HepG2 (cell line): ENCODE data around the gene GRAMD1A. TPM values are rescaled to one million over a fixed set of nuclear protein-coding genes. Genes with fewer than 3 reads are reported as not detected.

Experiments used
- ATAC-seq: fragments of 200-7000 bp; cut with Tn5 transposase; 3 replicates; pipeline ENCODE4 v1.9.1; 2020; ENCODE audit warnings: mild to moderate bottlenecking, moderate library complexity
- BruUV-seq: library from RNA; stranded (reverse); fragments of 400-500 nt; replicated peaks from 2 replicates; lab custom pipeline; 2021; lab: Mats Ljungman, UMichigan
- CTCF ChIA-PET: fragments of 300-600 bp; formaldehyde crosslinking; extraction: SDS; loops from one replicate; lab custom pipeline; 2021; ENCODE audit warnings: low total read pairs, inconsistent platforms, low intra/inter-chr PET ratio; lab: Yijun Ruan, JAX
- POLR2A ChIA-PET: fragments of 350-600 bp; sonication (Branson Sonifier 250); formaldehyde crosslinking; loops from one replicate; lab custom pipeline; 2020; ENCODE audit warnings: antibody characterized with exemption, inconsistent platforms; lab: Yijun Ruan, JAX
- DNase-seq: peaks from one replicate; pipeline ENCODE4 v3.0.0-alpha.2; 2015; ENCODE audit warnings: low spot score
- FAIRE-seq: peaks from 3 replicates; lab custom pipeline; 2011; peaks lifted over from hg19 to GRCh38; lab: Jason Lieb, UNC
- H2AFZ ChIP-seq: one replicate; pipeline ENCODE4 v1.6.1; 2011; ENCODE audit warnings: low read length, inconsistent platforms
- H3K27ac ChIP-seq: fragments of 300-600 bp; 3 replicates; pipeline ENCODE4 v1.8.0; 2011; ENCODE audit warnings: mixed run types, mild to moderate bottlenecking, mixed read lengths, low read length, inconsistent platforms; ENCODE audit not compliant: insufficient read depth; ENCODE audit errors: extremely low read length
- H3K27me3 ChIP-seq, 2 experiments: fragments of 200-600 bp in 1 of 2; 2 replicates in 1 of 2; 3 replicates in 1 of 2; pipeline versions ENCODE4 v1.6.0 to v1.8.0; 2011; ENCODE audit warnings: low read length in 2 of 2, mild to moderate bottlenecking in 2 of 2, moderate library complexity in 2 of 2, inconsistent platforms in 1 of 2; ENCODE audit not compliant: insufficient read depth in 2 of 2, control insufficient read depth in 1 of 2
- H3K36me3 ChIP-seq, 2 experiments: fragments of 200-600 bp in 1 of 2; replicated peaks in 1 of 2; 2 replicates in 1 of 2; 3 replicates in 1 of 2; pipeline versions ENCODE4 v1.5.1 to v1.8.0; 2011; ENCODE audit warnings: low read length in 2 of 2, inconsistent platforms in 1 of 2; ENCODE audit not compliant: insufficient read depth in 2 of 2, control insufficient read depth in 1 of 2
- H3K4me1 ChIP-seq: 2 replicates; pipeline ENCODE4 v1.5.1; 2012; ENCODE audit warnings: low read length, inconsistent platforms; ENCODE audit not compliant: insufficient read depth
- H3K4me2 ChIP-seq: 2 replicates; pipeline ENCODE4 v1.6.0; 2011; ENCODE audit warnings: low read depth, low read length, inconsistent platforms
- H3K4me3 ChIP-seq, 3 experiments: fragments of 200-600 bp in 1 of 3; sonication (generic), shearing (Covaris generic) in 1 of 3; replicated peaks in 1 of 3; 2 replicates each; pipeline ENCODE4 v1.5.1; 2011 to 2016; ENCODE audit warnings: low read length in 3 of 3, inconsistent platforms in 2 of 3, low read depth in 2 of 3, mild to moderate bottlenecking in 2 of 3, control low read depth in 1 of 3, mixed read lengths in 1 of 3; ENCODE audit not compliant: insufficient read depth in 1 of 3
- H3K79me2 ChIP-seq: one replicate; pipeline ENCODE4 v1.6.1; 2011; ENCODE audit warnings: low read length, inconsistent platforms; ENCODE audit not compliant: insufficient read depth
- H3K9ac ChIP-seq: 2 replicates; pipeline ENCODE4 v1.6.0; 2011; ENCODE audit warnings: mild to moderate bottlenecking, low read depth, low read length, inconsistent platforms; ENCODE audit not compliant: insufficient read depth
- H3K9me3 ChIP-seq: 2 replicates; pipeline ENCODE4 v1.5.1; 2012; ENCODE audit warnings: mild to moderate bottlenecking, low read length
- H4K20me1 ChIP-seq: 2 replicates; pipeline ENCODE4 v1.6.0; 2011; ENCODE audit warnings: inconsistent platforms, mild to moderate bottlenecking, low read length, moderate library complexity; ENCODE audit not compliant: insufficient read depth
- CERS6 ChIP-seq: sonication (generic); formaldehyde crosslinking; IDR thresholded peaks from 2 replicates; pipeline ENCODE4 v1.5.0; 2020; ENCODE audit warnings: missing genetic modification reagents
- EHMT2 ChIP-seq: fragments of 200-600 bp; sonication (generic); IDR thresholded peaks from 2 replicates; pipeline ENCODE4 v1.7.0; 2017; ENCODE audit warnings: antibody characterized with exemption, low read depth, low read length, borderline replicate concordance
- HBP1 ChIP-seq: IDR thresholded peaks from 2 replicates; pipeline ENCODE4 v1.6.1; 2016; ENCODE audit warnings: low read depth, control low read depth
- HHEX ChIP-seq: IDR thresholded peaks from 2 replicates; pipeline ENCODE4 v1.6.1; 2016; ENCODE audit warnings: control low read depth
- HOXD1 ChIP-seq: sonication (generic); formaldehyde crosslinking; IDR thresholded peaks from 2 replicates; pipeline ENCODE4 v1.5.0; 2020; ENCODE audit warnings: missing genetic modification reagents
- MAFF ChIP-seq: IDR thresholded peaks from 2 replicates; pipeline ENCODE4 v1.6.1; 2011; ENCODE audit warnings: low read depth, low read length, improper control_type of control experiment
- SKIL ChIP-seq: sonication (generic); formaldehyde crosslinking; IDR thresholded peaks from 2 replicates; pipeline ENCODE4 v1.8.0; 2022; ENCODE audit warnings: missing genetic modification reagents, mild to moderate bottlenecking, moderate library complexity, borderline replicate concordance
- THAP8 ChIP-seq: sonication (generic); formaldehyde crosslinking; IDR thresholded peaks from 2 replicates; pipeline ENCODE4 v1.5.1; 2020; ENCODE audit warnings: missing genetic modification reagents, mild to moderate bottlenecking, borderline replicate concordance
- ZNF484 ChIP-seq: sonication (generic); formaldehyde crosslinking; IDR thresholded peaks from 2 replicates; pipeline ENCODE4 v1.5.1; 2020; ENCODE audit warnings: mild to moderate bottlenecking, low read depth, missing genetic modification reagents, borderline replicate concordance
- ZNF530 ChIP-seq: sonication (generic); formaldehyde crosslinking; IDR thresholded peaks from 2 replicates; pipeline ENCODE4 v1.5.0; 2020; ENCODE audit warnings: low read depth, mild to moderate bottlenecking, missing genetic modification reagents
- ZNF609 ChIP-seq: sonication (generic); formaldehyde crosslinking; IDR thresholded peaks from 2 replicates; pipeline ENCODE4 v1.4.0; 2020; ENCODE audit warnings: mild to moderate bottlenecking, missing genetic modification reagents, borderline replicate concordance
- WGBS: methylation state at CpG from one replicate; pipeline ENCODE4 v1.1.6; 2017; ENCODE audit warnings: low lambda C conversion rate; 5-methylcytosine and 5-hydroxymethylcytosine counted together
- in situ Hi-C: cut with HindIII; loops from 2 replicates; pipeline ENCODE4 v1.10.0; 2017; ENCODE audit warnings: low pct_unique_long_range_greater_than_20kb; ENCODE audit not compliant: extremely low pct_ligation_motif_present
- intact Hi-C: fragments of 100-400 bp; cut with micrococcal nuclease; formaldehyde crosslinking; loops from one replicate; pipeline ENCODE4 v1.10.0; 2022; ENCODE audit not compliant: unreplicated experiment
- polyA plus RNA-seq, 8 experiments: library from polyadenylated mRNA; depleted of rRNA in 3 of 8; stranded (reverse) in 7 of 8; unstranded in 1 of 8; fragments of >200 nt; fragmentation: Illumina TruSeq in 4 of 8; extraction: Trizol in 4 of 8; gene quantifications; 2 replicates each; pipeline versions ENCODE4 v1.2.1 to v1.2.3, GENCODE V29; 2011 to 2016; ENCODE audit warnings: low read depth in 4 of 8, missing spikeins in 1 of 8, mixed read lengths in 1 of 8; ENCODE audit not compliant: insufficient read depth in 1 of 8
- total RNA-seq, 5 experiments: library from RNA; depleted of rRNA; stranded (reverse); fragments of >200 nt; fragmentation: Illumina TruSeq; extraction: Trizol; gene quantifications; 2 replicates each; pipeline ENCODE4 v1.2.3, GENCODE V29; 2016; ENCODE audit warnings: low read depth in 1 of 5

The GRAMD1A gene
- total and polyA plus RNA-seq, 2 of the 13 experiments (the other 11 are each of a cell fraction or from before 2014, with no cell fraction given), result 14.7 to 181 TPM

DNA sequence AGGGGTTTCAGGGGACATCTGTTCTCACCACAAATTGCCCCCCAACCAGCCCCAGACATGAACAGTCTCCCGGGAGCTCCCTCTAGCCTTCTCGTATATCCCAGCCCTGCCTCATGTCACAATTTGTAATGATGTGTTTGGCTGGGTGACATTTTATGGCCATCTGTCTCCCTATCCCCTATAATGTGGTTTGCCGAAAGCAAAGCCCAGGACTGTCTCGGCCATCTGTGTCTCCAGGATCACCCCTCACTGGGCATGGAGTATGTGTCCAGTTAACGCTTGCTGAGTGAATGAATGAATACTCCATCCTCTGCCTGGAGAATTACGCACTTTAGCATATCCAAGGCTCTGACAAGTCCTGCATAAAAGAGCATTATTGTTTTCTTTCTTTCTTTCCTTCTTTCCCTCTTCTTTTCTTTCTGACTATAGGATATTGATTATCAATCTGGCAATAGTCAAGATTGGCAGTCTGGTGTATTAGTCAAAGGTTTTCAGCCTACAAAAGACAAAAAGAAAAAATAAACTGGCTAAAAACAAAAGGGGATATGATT is 56.5 kb downstream of the GRAMD1A start:
- BruUV-seq, result no TSS peak
- no peak overlapping the region for H3K4me3 ChIP-seq
- H3K4me1 ChIP-seq, result no peaks in the 10 kb centered on the region
- TF ChIP-seq EHMT2 (no peak), SKIL (CRISPR knock-in tag) (no peak), THAP8 (no peak), MAFF (no peak), HBP1 (CRISPR knock-in tag) (no peak), CERS6 (no peak), HOXD1 (no peak), ZNF609 (CRISPR knock-in tag) (no peak), ZNF530 (CRISPR knock-in tag) (no peak), ZNF484 (no peak), HHEX (CRISPR knock-in tag) (no peak)
- ATAC-seq (no peak), DNase-seq (no peak), FAIRE-seq (no peak)
- POLR2A ChIA-PET, result no interaction called here
- H4K20me1 ChIP-seq, result peaks cover 37% of the 10 kb centered on the region; the same call in 1 of the 2 replicates
- H3K27me3 ChIP-seq, result no peaks in the 10 kb centered on the region
- in situ Hi-C loops, result no loop called here
- no peak overlapping the region for H2AFZ ChIP-seq
- peaks cover 16 to 29% of the 10 kb centered on the region in 2 experiments; a peak in 4 of 5 replicates for H3K36me3 ChIP-seq
- CTCF ChIA-PET, result no interaction called here
- H3K4me2 ChIP-seq, result no peak overlapping the region
- no peaks in the 10 kb centered on the region for H3K9me3 ChIP-seq
- intact Hi-C loops, result no loop called here
- no peak overlapping the region for H3K9ac ChIP-seq
- WGBS, result 100% methylated on average over 6 of the region's 6 CpGs
- H3K79me2 ChIP-seq, result no peaks in the 10 kb centered on the region
- no peak overlapping the region for H3K27ac ChIP-seq
